Left hindlimb (tissue), 1 donor: ENCODE measurements around the gene ILF3.

Experiments
- DNase-seq: peaks from one replicate; pipeline ENCODE4 v3.0.0-alpha.2; 2018

ILF3 gene

GRCh38 chr19:10737722-10738121 is 83.6 kb downstream of the ILF3 start:
- no peak for DNase-seq

GRCh38 chr19:10740798-10741197 is 86.7 kb downstream of the ILF3 start:
- DNase-seq: no peak
